GM23338 (cell line): Measurements from ENCODE around the gene PHC3. TPM values are rescaled to one million over a fixed set of nuclear protein-coding genes. Genes with fewer than 3 reads are reported as not detected.

Experiments used
- ATAC-seq: fragments of 200-7000 bp; cut with Tn5 transposase; 3 replicates; pipeline ENCODE4 v1.9.1; 2020
- DNase-seq: peaks from one replicate; pipeline ENCODE4 v3.0.0-alpha.2; 2015; ENCODE audit warnings: low spot score
- H2AFZ ChIP-seq: fragments of 200-600 bp; sonication (generic); 2 replicates; pipeline ENCODE4 v1.8.0; 2016; ENCODE audit warnings: antibody characterized with exemption, mild to moderate bottlenecking, moderate library complexity
- H3F3A ChIP-seq: fragments of 200-600 bp; sonication (generic); replicated peaks from 2 replicates; pipeline ENCODE4 v1.8.0; 2017; ENCODE audit warnings: antibody characterized with exemption, mixed run types, low read depth
- H3K27ac ChIP-seq: fragments of 200-600 bp; sonication (generic); 2 replicates; pipeline ENCODE4 v1.6.1; 2016; ENCODE audit warnings: low read depth
- H3K27me3 ChIP-seq: fragments of 200-600 bp; sonication (generic); 2 replicates; pipeline ENCODE4 v1.8.0; 2016; ENCODE audit warnings: mild to moderate bottlenecking, mixed run types, moderate library complexity; ENCODE audit not compliant: insufficient read depth
- H3K36me3 ChIP-seq: fragments of 200-600 bp; sonication (generic); 2 replicates; pipeline ENCODE4 v1.8.0; 2016; ENCODE audit warnings: mild to moderate bottlenecking; ENCODE audit not compliant: insufficient read depth
- H3K4me1 ChIP-seq: fragments of 200-600 bp; sonication (generic); 2 replicates; pipeline ENCODE4 v1.8.0; 2016; ENCODE audit warnings: mild to moderate bottlenecking, moderate library complexity; ENCODE audit not compliant: insufficient read depth
- H3K4me2 ChIP-seq: fragments of 200-600 bp; sonication (generic); 2 replicates; pipeline ENCODE4 v1.7.1; 2017; ENCODE audit warnings: mixed run types
- H3K4me3 ChIP-seq: fragments of 200-600 bp; sonication (generic); 2 replicates; pipeline ENCODE4 v1.6.1; 2016; ENCODE audit warnings: mixed run types
- H3K79me2 ChIP-seq: fragments of 200-600 bp; sonication (generic); replicated peaks from 2 replicates; pipeline ENCODE4 v1.8.0; 2017; ENCODE audit warnings: mild to moderate bottlenecking; ENCODE audit not compliant: insufficient read depth
- H3K9me2 ChIP-seq: fragments of 200-600 bp; sonication (generic); 2 replicates; pipeline ENCODE4 v1.8.0; 2017; ENCODE audit not compliant: insufficient read depth
- H4K20me1 ChIP-seq: fragments of 200-600 bp; sonication (generic); replicated peaks from 2 replicates; pipeline ENCODE4 v1.8.0; 2017; ENCODE audit warnings: mild to moderate bottlenecking; ENCODE audit not compliant: insufficient read depth
- H3K27ac Mint-ChIP-seq: 2 replicates; pipeline ENCODE4 v1.8.0; 2020; ENCODE audit warnings: inconsistent platforms, mild to moderate bottlenecking, moderate library complexity, mixed read lengths
- H3K27me3 Mint-ChIP-seq: 3 replicates; pipeline ENCODE4 v1.8.0; 2022; ENCODE audit warnings: low read depth, mild to moderate bottlenecking, moderate library complexity, mixed read lengths, inconsistent platforms; ENCODE audit not compliant: insufficient read depth, poor library complexity
- H3K36me3 Mint-ChIP-seq: 3 replicates; pipeline ENCODE4 v1.8.0; 2021; ENCODE audit warnings: low read depth, mild to moderate bottlenecking, inconsistent platforms, moderate library complexity, mixed read lengths
- H3K4me1 Mint-ChIP-seq: 3 replicates; pipeline ENCODE4 v1.8.0; 2020; ENCODE audit warnings: mild to moderate bottlenecking, inconsistent platforms, mixed read lengths
- H3K4me3 Mint-ChIP-seq: 3 replicates; pipeline ENCODE4 v1.8.0; 2021; ENCODE audit warnings: moderate library complexity, mild to moderate bottlenecking, inconsistent platforms, mixed read lengths
- H3K9me3 Mint-ChIP-seq: 3 replicates; pipeline ENCODE4 v1.8.0; 2020; ENCODE audit warnings: moderate library complexity, mild to moderate bottlenecking, inconsistent platforms, mixed read lengths
- CREB1 ChIP-seq: fragments of 250-450 bp; sonication (Bioruptor Pico); IDR thresholded peaks from 2 replicates; pipeline ENCODE4 v1.5.0; 2020; ENCODE audit warnings: low read depth, mild to moderate bottlenecking, moderate library complexity
- JUNB ChIP-seq: IDR thresholded peaks from one replicate; pipeline ENCODE4 v1.6.1; 2016; ENCODE audit warnings: antibody characterized with exemption; ENCODE audit not compliant: unreplicated experiment
- REST ChIP-seq: IDR thresholded peaks from one replicate; pipeline ENCODE4 v1.6.1; 2018; ENCODE audit warnings: antibody characterized with exemption; ENCODE audit not compliant: unreplicated experiment
- STAT1 ChIP-seq: IDR thresholded peaks from one replicate; pipeline ENCODE4 v1.6.1; 2016; ENCODE audit warnings: antibody characterized with exemption; ENCODE audit not compliant: unreplicated experiment
- ZNF114 ChIP-seq: fragments of 250-450 bp; sonication (Bioruptor Pico); IDR thresholded peaks from 2 replicates; pipeline ENCODE4 v1.5.0; 2020; ENCODE audit warnings: mild to moderate bottlenecking, moderate library complexity
- ZNF331 ChIP-seq: fragments of 250-450 bp; sonication (Bioruptor Pico); IDR thresholded peaks from 2 replicates; pipeline ENCODE4 v1.5.0; 2020; ENCODE audit warnings: low read depth, mild to moderate bottlenecking, moderate library complexity
- polyA plus RNA-seq: library from polyadenylated mRNA; unstranded; fragments of >200 nt; fragmentation: Nextera tagmentation; extraction: Ambion mirVana; gene quantifications from 2 replicates; pipeline ENCODE4 v1.2.1, GENCODE V29; 2016
- total RNA-seq: library from RNA; depleted of rRNA; stranded (reverse); fragments of >200 nt; shearing (Covaris generic); gene quantifications from 2 replicates; pipeline ENCODE4 v1.2.3, GENCODE V29; 2014
- TF ChIP-seq, protein P1 (sequence below): fragments of 250-450 bp; sonication (Bioruptor Pico); IDR thresholded peaks from 2 replicates; pipeline ENCODE4 v1.5.0; 2020; ENCODE audit warnings: mild to moderate bottlenecking, moderate library complexity
- TF ChIP-seq, protein P2 (sequence below), 2 experiments: fragments of 200-600 bp in 1 of 2; sonication (generic) in 1 of 2; conservative IDR thresholded peaks; 2 replicates each; pipeline versions ENCODE4 v1.5.1 to v1.6.1; 2016 to 2017; ENCODE audit warnings: antibody characterized with exemption in 2 of 2, low read depth in 2 of 2, mild to moderate bottlenecking in 2 of 2, moderate library complexity in 1 of 2

PHC3 gene
- total and polyA plus RNA-seq, 2 experiments from 2014 or later, result 23.9 to 83.5 TPM

GRCh38 chr3:170102431-170102830 is 79.1 kb downstream of the PHC3 start (continued):
- TF ChIP-seq REST (no peak), STAT1 (no peak), CREB1 (CRISPR knock-in tag) (no peak)

DNA sequence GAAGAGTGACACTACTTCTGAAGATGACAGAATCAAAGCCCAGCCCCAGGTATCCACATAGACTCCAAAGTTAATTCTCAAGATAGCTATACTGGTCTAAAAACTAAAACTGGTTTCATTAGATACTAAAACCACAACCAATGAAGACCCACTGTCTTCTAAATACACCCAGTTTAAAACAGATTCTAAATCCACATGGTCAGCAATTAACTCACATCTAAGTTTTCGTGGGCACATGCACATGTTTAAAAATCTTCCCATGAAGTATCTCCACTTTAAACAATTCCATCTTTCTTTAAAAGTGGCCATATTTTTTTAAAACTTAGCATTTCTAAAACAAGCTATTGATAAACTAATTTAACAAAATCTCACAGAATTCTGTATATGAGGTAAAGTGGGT is 80.6 kb downstream of the PHC3 start:
- Mint-ChIP-seq H3K27ac (no peak overlapping the region), H3K9me3 (no peaks in the 10 kb centered on the region), H3K4me3 (no peak overlapping the region), H3K27me3 (no peaks in the 10 kb centered on the region), H3K36me3 (peaks cover 27% of the 10 kb centered on the region; the same call in 2 of the 3 replicates), H3K4me1 (no peaks in the 10 kb centered on the region)
- no peaks in the 10 kb centered on the region for H3K4me1 ChIP-seq
- H3F3A ChIP-seq, result no peaks in the 10 kb centered on the region
- no peaks in the 10 kb centered on the region for H3K27me3 ChIP-seq
- no peak overlapping the region for H3K4me3 ChIP-seq
- H3K4me2 ChIP-seq, result no peak overlapping the region
- peaks cover 20% of the 10 kb centered on the region for H3K36me3 ChIP-seq
- ATAC-seq (no peak), DNase-seq (no peak)
- H3K27ac ChIP-seq, result no peak overlapping the region
- no peak overlapping the region for H2AFZ ChIP-seq
- no peaks in the 10 kb centered on the region for H3K9me2 ChIP-seq
- no peaks in the 10 kb centered on the region for H4K20me1 ChIP-seq
- H3K79me2 ChIP-seq, result no peaks in the 10 kb centered on the region
- TF ChIP-seq, protein P1, sequence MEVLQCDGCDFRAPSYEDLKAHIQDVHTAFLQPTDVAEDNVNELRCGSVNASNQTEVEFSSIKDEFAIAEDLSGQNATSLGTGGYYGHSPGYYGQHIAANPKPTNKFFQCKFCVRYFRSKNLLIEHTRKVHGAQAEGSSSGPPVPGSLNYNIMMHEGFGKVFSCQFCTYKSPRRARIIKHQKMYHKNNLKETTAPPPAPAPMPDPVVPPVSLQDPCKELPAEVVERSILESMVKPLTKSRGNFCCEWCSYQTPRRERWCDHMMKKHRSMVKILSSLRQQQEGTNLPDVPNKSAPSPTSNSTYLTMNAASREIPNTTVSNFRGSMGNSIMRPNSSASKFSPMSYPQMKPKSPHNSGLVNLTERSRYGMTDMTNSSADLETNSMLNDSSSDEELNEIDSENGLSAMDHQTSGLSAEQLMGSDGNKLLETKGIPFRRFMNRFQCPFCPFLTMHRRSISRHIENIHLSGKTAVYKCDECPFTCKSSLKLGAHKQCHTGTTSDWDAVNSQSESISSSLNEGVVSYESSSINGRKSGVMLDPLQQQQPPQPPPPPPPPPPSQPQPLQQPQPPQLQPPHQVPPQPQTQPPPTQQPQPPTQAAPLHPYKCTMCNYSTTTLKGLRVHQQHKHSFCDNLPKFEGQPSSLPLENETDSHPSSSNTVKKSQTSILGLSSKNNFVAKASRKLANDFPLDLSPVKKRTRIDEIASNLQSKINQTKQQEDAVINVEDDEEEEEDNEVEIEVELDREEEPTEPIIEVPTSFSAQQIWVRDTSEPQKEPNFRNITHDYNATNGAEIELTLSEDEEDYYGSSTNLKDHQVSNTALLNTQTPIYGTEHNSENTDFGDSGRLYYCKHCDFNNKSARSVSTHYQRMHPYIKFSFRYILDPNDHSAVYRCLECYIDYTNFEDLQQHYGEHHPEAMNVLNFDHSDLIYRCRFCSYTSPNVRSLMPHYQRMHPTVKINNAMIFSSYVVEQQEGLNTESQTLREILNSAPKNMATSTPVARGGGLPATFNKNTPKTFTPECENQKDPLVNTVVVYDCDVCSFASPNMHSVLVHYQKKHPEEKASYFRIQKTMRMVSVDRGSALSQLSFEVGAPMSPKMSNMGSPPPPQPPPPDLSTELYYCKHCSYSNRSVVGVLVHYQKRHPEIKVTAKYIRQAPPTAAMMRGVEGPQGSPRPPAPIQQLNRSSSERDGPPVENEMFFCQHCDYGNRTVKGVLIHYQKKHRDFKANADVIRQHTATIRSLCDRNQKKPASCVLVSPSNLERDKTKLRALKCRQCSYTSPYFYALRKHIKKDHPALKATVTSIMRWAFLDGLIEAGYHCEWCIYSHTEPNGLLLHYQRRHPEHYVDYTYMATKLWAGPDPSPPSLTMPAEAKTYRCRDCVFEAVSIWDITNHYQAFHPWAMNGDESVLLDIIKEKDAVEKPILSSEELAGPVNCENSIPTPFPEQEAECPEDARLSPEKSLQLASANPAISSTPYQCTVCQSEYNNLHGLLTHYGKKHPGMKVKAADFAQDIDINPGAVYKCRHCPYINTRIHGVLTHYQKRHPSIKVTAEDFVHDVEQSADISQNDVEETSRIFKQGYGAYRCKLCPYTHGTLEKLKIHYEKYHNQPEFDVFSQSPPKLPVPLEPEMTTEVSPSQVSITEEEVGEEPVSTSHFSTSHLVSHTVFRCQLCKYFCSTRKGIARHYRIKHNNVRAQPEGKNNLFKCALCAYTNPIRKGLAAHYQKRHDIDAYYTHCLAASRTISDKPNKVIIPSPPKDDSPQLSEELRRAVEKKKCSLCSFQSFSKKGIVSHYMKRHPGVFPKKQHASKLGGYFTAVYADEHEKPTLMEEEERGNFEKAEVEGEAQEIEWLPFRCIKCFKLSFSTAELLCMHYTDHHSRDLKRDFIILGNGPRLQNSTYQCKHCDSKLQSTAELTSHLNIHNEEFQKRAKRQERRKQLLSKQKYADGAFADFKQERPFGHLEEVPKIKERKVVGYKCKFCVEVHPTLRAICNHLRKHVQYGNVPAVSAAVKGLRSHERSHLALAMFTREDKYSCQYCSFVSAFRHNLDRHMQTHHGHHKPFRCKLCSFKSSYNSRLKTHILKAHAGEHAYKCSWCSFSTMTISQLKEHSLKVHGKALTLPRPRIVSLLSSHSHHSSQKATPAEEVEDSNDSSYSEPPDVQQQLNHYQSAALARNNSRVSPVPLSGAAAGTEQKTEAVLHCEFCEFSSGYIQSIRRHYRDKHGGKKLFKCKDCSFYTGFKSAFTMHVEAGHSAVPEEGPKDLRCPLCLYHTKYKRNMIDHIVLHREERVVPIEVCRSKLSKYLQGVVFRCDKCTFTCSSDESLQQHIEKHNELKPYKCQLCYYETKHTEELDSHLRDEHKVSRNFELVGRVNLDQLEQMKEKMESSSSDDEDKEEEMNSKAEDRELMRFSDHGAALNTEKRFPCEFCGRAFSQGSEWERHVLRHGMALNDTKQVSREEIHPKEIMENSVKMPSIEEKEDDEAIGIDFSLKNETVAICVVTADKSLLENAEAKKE (CRISPR knock-in tag), result no peak
- TF ChIP-seq STAT1 (no peak), ZNF114 (CRISPR knock-in tag) (no peak), REST (no peak), ZNF331 (no peak), JUNB (no peak)
- TF ChIP-seq, protein P2, sequence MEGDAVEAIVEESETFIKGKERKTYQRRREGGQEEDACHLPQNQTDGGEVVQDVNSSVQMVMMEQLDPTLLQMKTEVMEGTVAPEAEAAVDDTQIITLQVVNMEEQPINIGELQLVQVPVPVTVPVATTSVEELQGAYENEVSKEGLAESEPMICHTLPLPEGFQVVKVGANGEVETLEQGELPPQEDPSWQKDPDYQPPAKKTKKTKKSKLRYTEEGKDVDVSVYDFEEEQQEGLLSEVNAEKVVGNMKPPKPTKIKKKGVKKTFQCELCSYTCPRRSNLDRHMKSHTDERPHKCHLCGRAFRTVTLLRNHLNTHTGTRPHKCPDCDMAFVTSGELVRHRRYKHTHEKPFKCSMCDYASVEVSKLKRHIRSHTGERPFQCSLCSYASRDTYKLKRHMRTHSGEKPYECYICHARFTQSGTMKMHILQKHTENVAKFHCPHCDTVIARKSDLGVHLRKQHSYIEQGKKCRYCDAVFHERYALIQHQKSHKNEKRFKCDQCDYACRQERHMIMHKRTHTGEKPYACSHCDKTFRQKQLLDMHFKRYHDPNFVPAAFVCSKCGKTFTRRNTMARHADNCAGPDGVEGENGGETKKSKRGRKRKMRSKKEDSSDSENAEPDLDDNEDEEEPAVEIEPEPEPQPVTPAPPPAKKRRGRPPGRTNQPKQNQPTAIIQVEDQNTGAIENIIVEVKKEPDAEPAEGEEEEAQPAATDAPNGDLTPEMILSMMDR (conservative IDR thresholded peaks at IDR 0.05; ENCODE audit: low read depth in 2 of 2), result no peak
